Measurements from ENCODE around the gene HNF4A.

HNF4A gene

GRCh38 chr20:44450281-44450889, 94.9 kb downstream of the HNF4A start:
- Histone ChIP-seq H3K4me3 (ENCODE audit: low read depth, low read length) (no peak overlapping the region), H3K79me2 (no peaks in the 10 kb centered on the region), H3K4me1 (no peaks in the 10 kb centered on the region), H3K36me3 (ENCODE audit: control insufficient read depth, insufficient read depth, low read length) (no peaks in the 10 kb centered on the region), H3K4me2 (ENCODE audit: low read length) (no peak overlapping the region), H3K9me3 (ENCODE audit: control insufficient read depth, low read length) (no peaks in the 10 kb centered on the region), H2AFZ (no peak overlapping the region), H3K27ac (no peak overlapping the region), H3K9ac (no peak overlapping the region), H3K27me3 (ENCODE audit: control insufficient read depth, insufficient read depth, low read length) (no peaks in the 10 kb centered on the region)
- TF ChIP-seq CTCF (IDR thresholded peaks at IDR 0.05) = no peak

GRCh38 chr20:44450903-44451450, 95.5 kb downstream of the HNF4A start:
- TF ChIP-seq CTCF (IDR thresholded peaks at IDR 0.05) = no peak
- Histone ChIP-seq H3K27ac (no peak overlapping the region), H3K9ac (no peak overlapping the region), H3K79me2 (no peaks in the 10 kb centered on the region), H3K36me3 (ENCODE audit: control insufficient read depth, insufficient read depth, low read length) (no peaks in the 10 kb centered on the region), H3K9me3 (ENCODE audit: control insufficient read depth, low read length) (no peaks in the 10 kb centered on the region), H2AFZ (no peak overlapping the region), H3K4me3 (ENCODE audit: low read depth, low read length) (no peak overlapping the region), H3K4me2 (ENCODE audit: low read length) (no peak overlapping the region), H3K4me1 (no peaks in the 10 kb centered on the region), H3K27me3 (ENCODE audit: control insufficient read depth, insufficient read depth, low read length) (no peaks in the 10 kb centered on the region)

DNA sequence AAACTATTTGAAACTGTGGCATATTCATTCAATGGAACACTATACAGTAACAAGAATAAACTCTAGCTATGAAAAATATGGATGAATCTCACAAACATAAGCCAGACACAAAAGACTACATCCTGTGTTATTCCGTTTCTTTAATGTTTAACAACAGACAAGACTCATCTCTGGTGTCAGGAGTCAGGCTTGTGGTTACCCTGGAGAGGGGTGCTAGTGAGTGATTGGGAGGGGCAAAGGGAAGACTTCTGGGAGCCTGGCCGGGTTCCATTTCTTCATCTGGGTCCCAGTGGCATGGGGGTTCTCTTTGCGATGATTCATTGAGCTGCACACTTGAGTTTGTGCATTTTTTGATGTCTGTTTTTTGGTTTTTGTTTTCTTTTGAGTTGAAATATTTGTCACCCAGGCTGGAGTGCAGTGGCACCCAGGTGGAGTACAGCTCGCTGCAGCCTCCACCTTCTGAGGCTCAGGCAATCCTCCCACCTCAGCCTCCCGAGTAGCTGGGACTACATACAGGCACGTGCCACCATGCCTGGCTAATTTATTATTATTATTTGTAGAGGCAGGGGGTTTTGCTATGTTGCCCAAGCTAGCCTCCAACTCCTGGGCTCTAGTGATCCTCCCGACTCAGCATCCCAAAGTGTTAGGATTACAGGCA, 98.9 kb downstream of the HNF4A start:
- Histone ChIP-seq H3K36me3 (ENCODE audit: control insufficient read depth, insufficient read depth, low read length) (no peaks in the 10 kb centered on the region), H3K4me2 (ENCODE audit: low read length) (no peak overlapping the region), H3K9me3 (ENCODE audit: control insufficient read depth, low read length) (no peaks in the 10 kb centered on the region), H2AFZ (no peak overlapping the region), H3K4me3 (ENCODE audit: low read depth, low read length) (no peak overlapping the region), H3K79me2 (no peaks in the 10 kb centered on the region), H3K27me3 (ENCODE audit: control insufficient read depth, insufficient read depth, low read length) (no peaks in the 10 kb centered on the region), H3K27ac (no peak overlapping the region), H3K4me1 (no peaks in the 10 kb centered on the region), H3K9ac (no peak overlapping the region)
- no peak for TF ChIP-seq CTCF (IDR thresholded peaks at IDR 0.05)

DNA sequence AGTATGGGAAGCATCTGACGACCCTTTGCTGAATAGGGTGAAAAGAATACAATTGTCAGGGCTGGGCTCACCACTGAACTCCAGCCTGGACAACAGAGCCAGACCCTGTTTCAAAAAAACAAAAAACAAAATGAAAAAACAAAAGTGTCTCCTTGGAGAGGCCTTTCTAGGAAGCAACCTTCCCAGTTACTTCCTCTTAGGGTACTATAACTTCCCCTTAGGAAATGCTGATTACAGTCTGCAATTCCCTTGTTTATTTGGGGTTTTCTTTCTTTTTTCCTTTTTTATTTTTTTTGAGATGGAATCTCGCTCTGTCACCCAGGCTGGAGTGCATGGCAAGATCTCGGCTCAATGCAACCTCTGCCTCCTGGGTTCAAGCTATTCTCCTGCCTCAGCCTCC, 99.6 kb downstream of the HNF4A start:
- no peaks in the 10 kb centered on the region for H3K36me3 ChIP-seq (ENCODE audit: control insufficient read depth, insufficient read depth, low read length)
- no peak for TF ChIP-seq CTCF (IDR thresholded peaks at IDR 0.05)

More for the DNA sequence above, 99.6 kb downstream of the HNF4A start:
- H3K79me2 ChIP-seq = no peaks in the 10 kb centered on the region
- no peak overlapping the region for H3K4me3 ChIP-seq (ENCODE audit: low read depth, low read length)
- no peaks in the 10 kb centered on the region for H3K27me3 ChIP-seq (ENCODE audit: control insufficient read depth, insufficient read depth, low read length)
- no peaks in the 10 kb centered on the region for H3K9me3 ChIP-seq (ENCODE audit: control insufficient read depth, low read length)
- no peak overlapping the region for H2AFZ ChIP-seq
- H3K4me2 ChIP-seq (ENCODE audit: low read length) = no peak overlapping the region
- H3K27ac ChIP-seq = no peak overlapping the region
- H3K4me1 ChIP-seq = no peaks in the 10 kb centered on the region
- H3K9ac ChIP-seq = no peak overlapping the region
